ENCODE results near the gene RBFOX2.

RBFOX2 gene

GRCh38 chr22:35870517-35871293 is 157.9 kb downstream of the RBFOX2 start:
- TF ChIP-seq SIN3A (IDR thresholded peaks at IDR 0.05; ENCODE audit: borderline replicate concordance, insufficient read depth, low read length): no peak
- no peak for TF ChIP-seq TAF1 (IDR thresholded peaks at IDR 0.05; ENCODE audit: borderline replicate concordance, insufficient read depth, low read length)
- no peak for TF ChIP-seq POLR2AphosphoS5 (IDR thresholded peaks at IDR 0.05; ENCODE audit: low read depth, low read length)
- TF ChIP-seq, protein P1, sequence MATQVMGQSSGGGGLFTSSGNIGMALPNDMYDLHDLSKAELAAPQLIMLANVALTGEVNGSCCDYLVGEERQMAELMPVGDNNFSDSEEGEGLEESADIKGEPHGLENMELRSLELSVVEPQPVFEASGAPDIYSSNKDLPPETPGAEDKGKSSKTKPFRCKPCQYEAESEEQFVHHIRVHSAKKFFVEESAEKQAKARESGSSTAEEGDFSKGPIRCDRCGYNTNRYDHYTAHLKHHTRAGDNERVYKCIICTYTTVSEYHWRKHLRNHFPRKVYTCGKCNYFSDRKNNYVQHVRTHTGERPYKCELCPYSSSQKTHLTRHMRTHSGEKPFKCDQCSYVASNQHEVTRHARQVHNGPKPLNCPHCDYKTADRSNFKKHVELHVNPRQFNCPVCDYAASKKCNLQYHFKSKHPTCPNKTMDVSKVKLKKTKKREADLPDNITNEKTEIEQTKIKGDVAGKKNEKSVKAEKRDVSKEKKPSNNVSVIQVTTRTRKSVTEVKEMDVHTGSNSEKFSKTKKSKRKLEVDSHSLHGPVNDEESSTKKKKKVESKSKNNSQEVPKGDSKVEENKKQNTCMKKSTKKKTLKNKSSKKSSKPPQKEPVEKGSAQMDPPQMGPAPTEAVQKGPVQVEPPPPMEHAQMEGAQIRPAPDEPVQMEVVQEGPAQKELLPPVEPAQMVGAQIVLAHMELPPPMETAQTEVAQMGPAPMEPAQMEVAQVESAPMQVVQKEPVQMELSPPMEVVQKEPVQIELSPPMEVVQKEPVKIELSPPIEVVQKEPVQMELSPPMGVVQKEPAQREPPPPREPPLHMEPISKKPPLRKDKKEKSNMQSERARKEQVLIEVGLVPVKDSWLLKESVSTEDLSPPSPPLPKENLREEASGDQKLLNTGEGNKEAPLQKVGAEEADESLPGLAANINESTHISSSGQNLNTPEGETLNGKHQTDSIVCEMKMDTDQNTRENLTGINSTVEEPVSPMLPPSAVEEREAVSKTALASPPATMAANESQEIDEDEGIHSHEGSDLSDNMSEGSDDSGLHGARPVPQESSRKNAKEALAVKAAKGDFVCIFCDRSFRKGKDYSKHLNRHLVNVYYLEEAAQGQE (IDR thresholded peaks at IDR 0.05; ENCODE audit: insufficient read depth in 1 of 2, low read depth in 2 of 2, low read length in 2 of 2): no peak
- TF ChIP-seq FOXP2 (optimal IDR thresholded peaks at IDR 0.05; ENCODE audit: borderline replicate concordance, extremely low read depth, extremely low read length, insufficient read depth): no peak

DNA sequence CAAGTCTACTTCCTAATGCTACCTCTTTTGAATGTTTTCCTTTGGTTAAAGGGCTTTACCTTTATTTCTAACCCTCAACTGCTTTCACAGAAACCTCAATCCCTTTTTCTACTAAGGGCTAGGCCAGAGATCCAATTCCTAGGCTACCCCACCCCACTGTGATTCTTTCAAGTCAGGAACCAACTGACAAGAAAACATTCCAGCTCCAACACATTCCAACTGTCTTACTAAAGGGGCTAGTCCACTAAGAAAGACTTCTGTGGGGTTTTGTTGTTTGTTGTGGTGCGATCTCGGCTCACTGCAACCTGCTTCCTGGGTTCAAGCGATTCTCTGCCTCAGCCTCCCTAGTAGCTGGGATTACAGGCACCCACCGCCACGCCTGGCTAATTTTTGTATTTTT is 159.7 kb downstream of the RBFOX2 start:
- no peak for TF ChIP-seq FOXP2 (optimal IDR thresholded peaks at IDR 0.05; ENCODE audit: borderline replicate concordance, extremely low read depth, extremely low read length, insufficient read depth)
- TF ChIP-seq, protein P1 (IDR thresholded peaks at IDR 0.05; ENCODE audit: insufficient read depth in 1 of 2, low read depth in 2 of 2, low read length in 2 of 2): no peak
- TF ChIP-seq SIN3A (IDR thresholded peaks at IDR 0.05; ENCODE audit: borderline replicate concordance, insufficient read depth, low read length): no peak
- TF ChIP-seq POLR2AphosphoS5 (IDR thresholded peaks at IDR 0.05; ENCODE audit: low read depth, low read length): no peak
- TF ChIP-seq TAF1 (IDR thresholded peaks at IDR 0.05; ENCODE audit: borderline replicate concordance, insufficient read depth, low read length): no peak

GRCh38 chr22:35866651-35867050 is 162.0 kb downstream of the RBFOX2 start:
- TF ChIP-seq, protein P1 (IDR thresholded peaks at IDR 0.05; ENCODE audit: insufficient read depth in 1 of 2, low read depth in 2 of 2, low read length in 2 of 2): no peak
- no peak for TF ChIP-seq SIN3A (IDR thresholded peaks at IDR 0.05; ENCODE audit: borderline replicate concordance, insufficient read depth, low read length)
- no peak for TF ChIP-seq TAF1 (IDR thresholded peaks at IDR 0.05; ENCODE audit: borderline replicate concordance, insufficient read depth, low read length)
- TF ChIP-seq POLR2AphosphoS5 (IDR thresholded peaks at IDR 0.05; ENCODE audit: low read depth, low read length): no peak
- TF ChIP-seq FOXP2 (optimal IDR thresholded peaks at IDR 0.05; ENCODE audit: borderline replicate concordance, extremely low read depth, extremely low read length, insufficient read depth): no peak

GRCh38 chr22:35864545-35865165 is 164.0 kb downstream of the RBFOX2 start:
- no peak for TF ChIP-seq FOXP2 (optimal IDR thresholded peaks at IDR 0.05; ENCODE audit: borderline replicate concordance, extremely low read depth, extremely low read length, insufficient read depth)

DNA sequence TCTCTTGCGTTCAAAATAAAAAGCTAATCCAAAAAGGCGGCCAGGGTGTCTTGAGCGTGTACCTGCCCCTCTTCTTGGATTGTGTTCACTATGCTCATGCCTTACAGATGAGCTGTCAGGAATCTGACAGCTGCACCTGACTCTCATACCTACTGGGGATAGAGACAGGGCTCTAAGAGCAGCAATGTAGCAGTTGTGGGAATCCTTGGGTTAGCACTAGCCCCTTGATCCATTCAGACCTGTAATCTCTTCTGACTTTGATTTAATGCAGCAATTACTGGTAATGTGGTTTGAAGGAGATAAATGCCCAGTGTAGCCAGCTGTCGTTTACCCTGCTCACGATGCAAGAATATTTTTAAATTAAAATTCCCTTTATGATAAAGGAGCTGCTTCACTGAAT is 165.2 kb downstream of the RBFOX2 start:
- TF ChIP-seq FOXP2 (optimal IDR thresholded peaks at IDR 0.05; ENCODE audit: borderline replicate concordance, extremely low read depth, extremely low read length, insufficient read depth): no peak
- no peak for TF ChIP-seq SIN3A (IDR thresholded peaks at IDR 0.05; ENCODE audit: borderline replicate concordance, insufficient read depth, low read length)
- TF ChIP-seq TAF1 (IDR thresholded peaks at IDR 0.05; ENCODE audit: borderline replicate concordance, insufficient read depth, low read length): no peak
- no peak for TF ChIP-seq POLR2AphosphoS5 (IDR thresholded peaks at IDR 0.05; ENCODE audit: low read depth, low read length)
- TF ChIP-seq, protein P1 (IDR thresholded peaks at IDR 0.05; ENCODE audit: insufficient read depth in 1 of 2, low read depth in 2 of 2, low read length in 2 of 2): no peak
